Kidney glomerular epithelial cell (primary cell): ENCODE results near the gene OTOP1.
"Not testable (repeated sequence)": the region's sequence is repeated elsewhere in the genome, so short reads cannot be mapped to it uniquely, and the experiment has no call there.

Experiments used
- DNase-seq: peaks from one replicate; lab custom pipeline; 2025; lab: John Stamatoyannopoulos, UW

Gene OTOP1

DNA sequence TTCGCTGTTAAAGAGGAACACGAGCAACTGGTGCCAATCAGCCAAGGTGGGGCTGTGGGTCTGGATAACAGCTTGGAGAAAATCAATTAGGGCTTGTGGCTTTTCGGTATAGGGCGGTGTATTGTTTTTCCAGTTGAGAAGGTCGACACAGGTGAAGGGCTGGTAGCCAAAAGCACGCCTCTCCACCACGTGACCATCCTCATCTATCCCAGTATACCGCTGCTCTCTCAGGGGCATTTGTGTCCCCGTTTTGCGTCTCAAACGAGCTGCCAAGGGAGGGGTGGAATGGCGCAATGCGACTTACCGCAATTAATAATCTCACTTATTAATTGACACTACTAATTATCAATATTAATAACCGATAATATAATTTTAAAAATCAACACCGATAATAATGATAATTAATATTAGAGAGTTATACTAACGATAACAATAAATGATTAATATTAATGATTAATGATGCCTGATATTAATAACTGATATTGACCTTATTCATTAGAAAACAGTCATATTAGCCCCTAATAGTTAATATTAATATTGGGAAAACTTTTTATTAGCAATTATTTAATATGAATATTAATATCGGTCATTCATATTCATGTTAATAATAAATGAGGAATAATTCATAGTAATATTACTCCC is 62.1 kb downstream of the OTOP1 start:
- not testable (repeated sequence) for DNase-seq

DNA sequence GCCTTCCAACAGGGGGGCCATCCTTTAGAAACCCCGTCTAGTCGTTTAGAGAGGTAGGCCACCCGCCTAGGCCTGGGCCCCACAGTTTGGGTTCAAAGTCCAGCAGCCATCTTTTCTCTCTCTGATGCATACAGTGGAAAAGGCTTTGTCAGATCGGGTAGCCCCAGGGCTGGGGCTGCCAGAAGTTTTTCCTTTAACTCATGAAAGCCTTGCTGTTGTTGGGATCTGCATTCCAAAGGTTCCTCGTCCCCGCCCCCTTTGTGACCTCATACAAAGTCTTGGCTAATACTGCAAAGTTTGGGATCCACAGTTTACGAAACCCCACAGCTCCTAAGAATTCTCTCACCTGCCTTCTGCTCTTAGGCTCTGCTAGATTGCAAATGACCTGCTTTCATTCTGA is 64.5 kb downstream of the OTOP1 start:
- DNase-seq, result not testable (repeated sequence)

DNA sequence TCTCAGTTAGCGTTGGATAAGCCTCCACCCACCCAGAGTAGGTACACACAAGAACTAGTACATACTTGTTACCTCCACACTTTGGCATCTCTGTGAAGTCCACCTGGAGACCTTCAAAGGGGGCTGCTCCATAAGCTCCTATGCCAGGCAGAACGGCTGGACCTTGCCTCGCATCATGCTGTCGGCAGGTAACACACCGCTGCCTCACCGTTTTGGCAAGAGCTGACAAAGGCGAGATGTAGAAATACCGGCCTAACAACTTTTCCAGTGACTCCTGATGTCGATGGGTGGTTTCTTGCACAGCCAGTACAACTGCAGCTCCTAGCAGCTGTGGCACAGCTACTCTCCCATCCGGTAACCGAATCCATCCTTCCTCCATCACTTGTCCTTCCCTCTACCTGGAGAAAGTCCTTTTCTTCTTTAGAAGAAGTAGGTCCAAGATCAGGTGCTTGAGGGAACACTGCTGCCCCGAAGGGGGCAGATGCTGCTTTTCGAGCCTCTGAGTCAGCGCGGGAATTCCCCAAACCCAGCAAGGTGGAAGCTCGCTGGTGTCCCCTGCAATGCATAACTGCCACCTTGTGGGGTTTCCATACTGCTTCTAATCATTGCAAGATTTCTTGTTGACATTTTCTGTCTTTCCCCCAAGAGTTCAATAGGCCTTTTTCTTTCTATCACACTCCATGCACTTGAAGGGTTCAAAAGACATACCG is 65.6 kb downstream of the OTOP1 start:
- DNase-seq, result not testable (repeated sequence)

DNA sequence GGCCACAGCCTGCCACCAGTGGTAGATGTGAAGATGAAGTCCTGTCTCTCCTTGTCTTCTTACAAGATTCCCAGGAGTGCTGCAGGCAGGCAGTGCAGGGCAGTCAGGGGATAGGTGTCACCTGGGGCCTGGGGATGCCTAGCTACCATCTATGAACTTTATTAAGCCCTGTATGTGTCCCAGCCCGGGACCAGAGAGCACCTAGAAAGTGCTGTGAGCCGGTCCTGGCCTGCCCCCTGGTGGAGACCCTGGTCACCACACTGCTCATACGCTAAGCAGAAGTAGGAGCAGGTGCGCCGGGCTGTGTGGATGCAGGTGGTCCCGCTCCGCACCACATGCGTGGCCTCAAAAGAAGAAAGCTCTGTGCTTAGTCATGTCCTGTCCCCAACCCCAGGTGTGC is 81.1 kb downstream of the OTOP1 start:
- DNase-seq, result not testable (repeated sequence)

DNA sequence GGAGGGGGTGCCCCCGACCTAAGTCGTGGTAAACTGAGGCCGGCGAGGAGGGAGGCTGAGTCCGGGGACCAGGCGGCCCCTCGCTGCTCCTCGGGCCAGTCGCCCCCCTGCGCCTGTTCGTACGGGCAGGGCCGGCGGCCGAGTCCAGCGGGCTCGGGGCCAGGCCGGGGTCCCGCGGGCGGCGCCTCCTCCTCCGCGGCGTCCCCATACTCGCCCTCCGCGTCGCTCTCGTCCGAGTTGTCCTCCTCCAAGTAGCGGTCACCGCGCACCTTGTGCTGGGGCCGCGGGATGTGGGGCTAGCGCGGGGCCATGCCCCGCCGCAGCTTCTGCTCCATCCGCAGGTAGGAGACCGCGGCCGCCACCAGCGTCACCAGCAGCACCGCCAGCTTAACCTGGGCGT is 83.4 kb downstream of the OTOP1 start:
- not testable (repeated sequence) for DNase-seq

DNA sequence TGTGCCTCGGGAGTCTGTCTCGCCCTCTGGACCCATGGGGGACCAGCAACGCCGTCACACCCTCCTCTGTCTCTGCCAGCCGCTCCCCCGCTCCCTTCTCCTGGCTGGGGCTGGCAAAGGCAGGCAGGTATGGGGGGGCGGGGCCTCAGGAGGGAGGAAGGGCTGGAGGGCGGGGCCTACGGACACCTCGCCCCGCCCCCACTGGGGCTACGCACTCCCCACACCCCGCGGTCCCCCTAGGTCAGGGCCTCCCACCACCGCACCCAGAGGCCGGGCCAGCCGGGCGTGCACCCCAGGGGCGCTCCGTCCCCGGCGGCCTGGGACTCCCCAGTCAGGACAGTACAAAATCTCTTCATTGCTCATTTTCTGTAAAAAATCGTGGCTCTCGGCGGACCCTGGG is 84.0 kb downstream of the OTOP1 start:
- DNase-seq, result not testable (repeated sequence)

DNA sequence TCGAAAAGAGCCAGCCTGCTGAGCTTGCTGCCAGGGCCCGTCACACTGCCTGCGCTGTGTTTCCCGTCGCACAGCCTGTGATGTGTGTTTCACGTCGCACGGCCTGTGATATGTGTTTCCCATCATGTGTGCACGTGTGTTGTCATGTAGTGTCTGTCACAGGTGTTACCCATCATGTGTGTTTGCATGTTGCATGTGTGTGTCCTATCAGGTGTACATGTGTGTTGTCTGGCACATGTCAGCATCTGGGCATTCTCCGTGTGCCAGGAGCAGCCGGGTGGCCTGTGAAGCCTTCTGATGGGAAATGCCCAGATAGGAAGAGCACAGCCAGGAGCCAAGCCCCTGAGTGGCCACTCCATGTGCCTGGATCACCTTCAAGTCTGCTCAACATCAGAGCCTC is 85.5 kb downstream of the OTOP1 start:
- DNase-seq, result not testable (repeated sequence)
